Testis (tissue), 3 donors: ENCODE results near the gene FCF1. TPM values are rescaled to one million over a fixed set of nuclear protein-coding genes. Genes with fewer than 3 reads are reported as not detected.

ENCODE experiments used
- DNase-seq: peaks from one replicate; pipeline ENCODE4 v3.0.0-alpha.2; 2019
- H3K27ac ChIP-seq, 2 donors: fragments of 200-600 bp; sonication (generic); one replicate each; pipeline ENCODE4 v1.5.1; 2019
- H3K27me3 ChIP-seq: fragments of 200-600 bp; sonication (generic); one replicate; pipeline ENCODE4 v1.5.1; 2019
- H3K36me3 ChIP-seq: fragments of 200-600 bp; sonication (generic); one replicate; pipeline ENCODE4 v1.5.1; 2017; ENCODE audit warnings: low read depth; ENCODE audit errors: missing control alignments
- H3K4me1 ChIP-seq: fragments of 200-600 bp; sonication (generic); one replicate; pipeline ENCODE4 v1.5.1; 2019
- H3K4me3 ChIP-seq, 2 donors: fragments of 200-600 bp; sonication (generic); one replicate each; pipeline ENCODE4 v1.5.1; 2017 to 2019
- H3K9me3 ChIP-seq: fragments of 200-600 bp; sonication (generic); one replicate; pipeline ENCODE4 v1.5.1; 2017
- POLR2A ChIP-seq: fragments of 450-650 bp; IDR thresholded peaks from one replicate; pipeline ENCODE4 v1.6.1; 2017; ENCODE audit warnings: antibody characterized with exemption, mild to moderate bottlenecking, moderate library complexity
- WGBS, 2 donors: methylation state at CpG; one replicate each; pipeline ENCODE4 v1.1.5; 2018; 5-methylcytosine and 5-hydroxymethylcytosine counted together
- intact Hi-C: fragments of 100-400 bp; cut with DNase I; formaldehyde crosslinking; loops from one replicate; pipeline ENCODE4 v1.15.1; 2023; ENCODE audit warnings: low total_unique reads
- polyA plus RNA-seq: library from polyadenylated mRNA; stranded (reverse); fragments of 350-450 nt; fragmentation: Illumina TruSeq; extraction: RNeasy Lipid Tissue Mini Kit (QIAGEN cat#74804); gene quantifications from one replicate; pipeline ENCODE4 v1.2.3, GENCODE V29; 2014; ENCODE audit warnings: low read depth, low replicate concordance; ENCODE audit not compliant: insufficient read depth
- total RNA-seq, 2 donors: library from RNA; depleted of rRNA; stranded (reverse); fragments of >200 nt; gene quantifications; one replicate each; pipeline ENCODE4 v1.2.3, GENCODE V29; 2016
- TF ChIP-seq, protein P1 (sequence below), 3 experiments: fragments of 450-650 bp in 2 of 3; fragments of 200-600 bp in 1 of 3; sonication (generic) in 1 of 3; IDR thresholded peaks; one replicate each; pipeline ENCODE4 v1.5.1; 2016 to 2019; ENCODE audit warnings: antibody characterized with exemption in 3 of 3, mild to moderate bottlenecking in 2 of 3, moderate library complexity in 1 of 3

The FCF1 gene
- total and polyA plus RNA-seq, 3 donors from 2014 or later = 29.9 to 43.5 (median 30.9) TPM

DNA sequence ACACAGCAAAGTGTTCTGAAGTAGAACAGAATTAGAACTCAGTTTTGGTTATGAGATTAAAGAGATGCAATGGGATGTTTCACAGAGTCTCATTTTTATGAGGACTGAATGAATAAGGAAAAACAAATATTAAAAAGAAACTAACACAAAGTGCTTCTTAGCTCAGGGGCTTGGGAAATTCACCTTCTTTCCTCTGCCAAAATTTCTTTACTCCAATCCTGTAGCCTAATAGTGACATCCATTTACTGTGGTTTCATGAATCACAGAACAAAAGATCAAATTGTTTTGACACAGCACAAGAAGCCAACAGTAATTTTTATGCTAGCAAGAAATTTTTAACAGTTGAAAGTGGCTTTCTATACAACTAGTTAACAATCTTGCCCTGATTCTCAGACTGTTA lies 37.7 kb upstream of the FCF1 start:
- intact Hi-C loops = no loop called here
- H3K9me3 ChIP-seq = no peaks in the 10 kb centered on the region
- no peaks in the 10 kb centered on the region for H3K36me3 ChIP-seq
- no peaks in the 10 kb centered on the region for H3K27me3 ChIP-seq
- TF ChIP-seq, protein P1, sequence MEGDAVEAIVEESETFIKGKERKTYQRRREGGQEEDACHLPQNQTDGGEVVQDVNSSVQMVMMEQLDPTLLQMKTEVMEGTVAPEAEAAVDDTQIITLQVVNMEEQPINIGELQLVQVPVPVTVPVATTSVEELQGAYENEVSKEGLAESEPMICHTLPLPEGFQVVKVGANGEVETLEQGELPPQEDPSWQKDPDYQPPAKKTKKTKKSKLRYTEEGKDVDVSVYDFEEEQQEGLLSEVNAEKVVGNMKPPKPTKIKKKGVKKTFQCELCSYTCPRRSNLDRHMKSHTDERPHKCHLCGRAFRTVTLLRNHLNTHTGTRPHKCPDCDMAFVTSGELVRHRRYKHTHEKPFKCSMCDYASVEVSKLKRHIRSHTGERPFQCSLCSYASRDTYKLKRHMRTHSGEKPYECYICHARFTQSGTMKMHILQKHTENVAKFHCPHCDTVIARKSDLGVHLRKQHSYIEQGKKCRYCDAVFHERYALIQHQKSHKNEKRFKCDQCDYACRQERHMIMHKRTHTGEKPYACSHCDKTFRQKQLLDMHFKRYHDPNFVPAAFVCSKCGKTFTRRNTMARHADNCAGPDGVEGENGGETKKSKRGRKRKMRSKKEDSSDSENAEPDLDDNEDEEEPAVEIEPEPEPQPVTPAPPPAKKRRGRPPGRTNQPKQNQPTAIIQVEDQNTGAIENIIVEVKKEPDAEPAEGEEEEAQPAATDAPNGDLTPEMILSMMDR (IDR thresholded peaks at IDR 0.05) = no peak
- no peak overlapping the region for H3K27ac ChIP-seq
- no peaks in the 10 kb centered on the region for H3K4me1 ChIP-seq
- DNase-seq = no peak
- no peak overlapping the region for H3K4me3 ChIP-seq

DNA sequence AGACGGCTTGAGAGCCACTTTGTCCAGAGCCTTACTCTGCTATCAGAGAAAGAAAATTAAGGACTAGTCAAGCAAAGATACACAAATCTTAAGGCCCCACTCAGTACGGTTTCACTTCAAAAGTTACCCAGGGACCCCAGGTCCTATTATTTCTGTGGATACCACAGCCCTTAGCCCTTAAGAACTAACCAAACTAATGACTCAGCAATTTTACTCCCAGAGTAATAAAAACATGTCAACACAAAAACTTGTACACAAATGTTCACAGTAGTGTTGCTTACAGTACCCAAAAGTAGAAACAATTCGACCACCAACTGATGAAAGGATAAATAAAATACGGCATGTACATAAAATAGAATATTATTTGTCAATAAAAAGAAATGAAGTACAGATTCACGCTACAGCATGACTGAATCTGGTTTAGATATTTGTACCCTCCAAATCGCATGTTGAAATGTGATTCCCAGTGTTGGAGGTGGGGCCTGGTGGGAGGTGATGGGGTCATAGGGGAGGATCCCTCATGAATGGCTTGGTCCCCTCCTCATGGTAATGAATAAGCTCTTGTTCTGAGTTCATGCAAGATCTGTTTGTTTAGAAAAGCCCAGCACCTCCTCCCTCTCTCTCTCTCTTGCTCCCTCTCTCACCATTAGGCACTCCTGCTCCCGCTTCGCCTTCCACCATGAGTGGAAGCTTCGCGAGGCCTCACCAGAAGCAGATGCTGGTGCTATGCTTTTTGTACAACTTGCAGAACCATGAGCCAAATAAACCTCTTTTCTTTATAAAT lies 30.6 kb upstream of the FCF1 start:
- WGBS, 2 donors = 88 to 89% methylated on average over 10 of the region's 10 CpGs

DNA sequence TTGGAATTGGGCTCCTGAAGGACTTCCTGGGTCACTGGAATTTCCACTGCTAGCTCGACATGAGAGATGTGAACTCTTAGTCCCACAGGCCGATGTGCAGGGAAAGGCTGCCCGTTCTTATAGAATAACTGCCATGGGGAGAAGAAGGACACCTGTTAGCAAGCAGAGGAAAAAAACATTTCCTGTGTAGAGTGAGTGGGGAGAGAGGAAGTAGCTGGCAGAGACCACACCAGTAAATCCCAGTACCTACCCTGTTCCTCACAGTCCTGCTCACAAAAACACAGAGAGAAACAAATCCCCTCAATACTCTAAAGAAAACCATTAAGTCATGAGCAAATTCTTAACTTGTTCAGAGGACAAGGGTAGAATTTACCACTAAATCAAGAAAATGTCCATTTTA lies 29.5 kb upstream of the FCF1 start:
- Histone ChIP-seq H3K36me3 (no peaks in the 10 kb centered on the region), H3K9me3 (no peaks in the 10 kb centered on the region), H3K27me3 (no peaks in the 10 kb centered on the region), H3K27ac (no peak overlapping the region), H3K4me1 (peaks cover 9% of the 10 kb centered on the region), H3K4me3 (no peak overlapping the region)
- WGBS, 2 donors = 65 to 72% methylated on average over 3 of the region's 3 CpGs
- intact Hi-C loops = no loop called here
- DNase-seq = no peak
- TF ChIP-seq POLR2A = no peak
- TF ChIP-seq, protein P1 (IDR thresholded peaks at IDR 0.05) = no peak

More for the DNA sequence above, 30.6 kb upstream of the FCF1 start:
- TF ChIP-seq, protein P1 (IDR thresholded peaks at IDR 0.05) = no peak
- TF ChIP-seq POLR2A = no peak
- no peak overlapping the region for H3K4me3 ChIP-seq
- H3K4me1 ChIP-seq = peaks cover 9% of the 10 kb centered on the region
- no peak for DNase-seq
- intact Hi-C loops = no loop called here
- H3K9me3 ChIP-seq = no peaks in the 10 kb centered on the region
- no peaks in the 10 kb centered on the region for H3K36me3 ChIP-seq
- no peak overlapping the region for H3K27ac ChIP-seq
- no peaks in the 10 kb centered on the region for H3K27me3 ChIP-seq

DNA sequence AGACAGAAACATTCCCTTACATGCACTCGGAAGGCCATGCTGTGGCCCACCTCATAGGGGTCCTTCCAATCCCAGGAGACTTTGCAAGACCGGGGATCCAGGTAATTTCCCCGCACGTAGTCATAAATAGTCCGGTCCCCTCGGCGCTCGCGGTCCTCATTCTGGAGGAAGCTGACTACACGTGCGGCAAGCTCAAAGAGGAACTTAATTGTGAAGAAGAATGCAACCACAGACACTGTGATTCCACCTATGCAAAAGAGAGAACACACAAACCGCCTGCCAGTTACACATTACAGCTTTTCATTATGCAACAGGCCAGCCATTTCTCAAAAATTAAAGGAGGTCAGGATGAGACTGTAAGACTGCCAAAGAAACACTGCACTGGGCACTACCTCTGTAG lies 28.5 kb upstream of the FCF1 start:
- Histone ChIP-seq H3K27me3 (no peaks in the 10 kb centered on the region), H3K9me3 (no peaks in the 10 kb centered on the region), H3K4me1 (peaks cover 9% of the 10 kb centered on the region), H3K36me3 (no peaks in the 10 kb centered on the region), H3K4me3 (no peak overlapping the region), H3K27ac (no peak overlapping the region)
- DNase-seq = no peak
- WGBS, 2 donors = 73 to 96% methylated on average over 12 of the region's 12 CpGs
- no peak for TF ChIP-seq POLR2A
- TF ChIP-seq, protein P1 (IDR thresholded peaks at IDR 0.05) = no peak
- intact Hi-C loops = no loop called here

DNA sequence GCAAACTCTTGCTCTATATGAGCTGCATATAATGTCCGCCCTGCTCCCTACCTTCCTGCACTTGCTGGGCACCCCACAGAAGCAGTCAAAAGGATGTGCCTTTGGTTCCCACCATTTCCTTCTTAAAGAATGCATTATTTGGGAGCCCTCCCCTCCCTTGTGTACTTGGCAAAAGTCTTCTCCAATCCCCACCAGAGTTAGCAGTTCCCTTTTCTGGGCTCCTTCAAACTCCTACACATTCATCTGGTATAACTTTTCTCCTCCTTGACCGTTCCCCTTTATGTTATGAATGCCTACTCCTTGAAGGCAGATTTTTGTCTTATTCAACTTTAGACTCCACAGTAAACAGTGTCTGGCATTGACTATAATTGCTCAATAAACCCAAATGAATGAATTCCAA lies 27.9 kb upstream of the FCF1 start:
- Histone ChIP-seq H3K4me1 (peaks cover 10% of the 10 kb centered on the region), H3K4me3 (no peak overlapping the region), H3K27me3 (no peaks in the 10 kb centered on the region), H3K36me3 (no peaks in the 10 kb centered on the region), H3K9me3 (no peaks in the 10 kb centered on the region), H3K27ac (peak overlapping the region in 1 of 2 donors; percentile 26)
- WGBS, 2 donors = 71 to 85% methylated on average over 2 of the region's 2 CpGs
- TF ChIP-seq, protein P1 (IDR thresholded peaks at IDR 0.05) = no peak
- TF ChIP-seq POLR2A = no peak
- intact Hi-C loops = no loop called here
- DNase-seq = no peak
